Measurements from ENCODE around the gene DOCK4.
A peak's percentile ranks its signal among the peaks of the same experiment; 100 is the strongest.

DOCK4 gene

GRCh38 chr7:111815354-111815753 is 390.8 kb downstream of the DOCK4 start:
- TF ChIP-seq, protein P1, sequence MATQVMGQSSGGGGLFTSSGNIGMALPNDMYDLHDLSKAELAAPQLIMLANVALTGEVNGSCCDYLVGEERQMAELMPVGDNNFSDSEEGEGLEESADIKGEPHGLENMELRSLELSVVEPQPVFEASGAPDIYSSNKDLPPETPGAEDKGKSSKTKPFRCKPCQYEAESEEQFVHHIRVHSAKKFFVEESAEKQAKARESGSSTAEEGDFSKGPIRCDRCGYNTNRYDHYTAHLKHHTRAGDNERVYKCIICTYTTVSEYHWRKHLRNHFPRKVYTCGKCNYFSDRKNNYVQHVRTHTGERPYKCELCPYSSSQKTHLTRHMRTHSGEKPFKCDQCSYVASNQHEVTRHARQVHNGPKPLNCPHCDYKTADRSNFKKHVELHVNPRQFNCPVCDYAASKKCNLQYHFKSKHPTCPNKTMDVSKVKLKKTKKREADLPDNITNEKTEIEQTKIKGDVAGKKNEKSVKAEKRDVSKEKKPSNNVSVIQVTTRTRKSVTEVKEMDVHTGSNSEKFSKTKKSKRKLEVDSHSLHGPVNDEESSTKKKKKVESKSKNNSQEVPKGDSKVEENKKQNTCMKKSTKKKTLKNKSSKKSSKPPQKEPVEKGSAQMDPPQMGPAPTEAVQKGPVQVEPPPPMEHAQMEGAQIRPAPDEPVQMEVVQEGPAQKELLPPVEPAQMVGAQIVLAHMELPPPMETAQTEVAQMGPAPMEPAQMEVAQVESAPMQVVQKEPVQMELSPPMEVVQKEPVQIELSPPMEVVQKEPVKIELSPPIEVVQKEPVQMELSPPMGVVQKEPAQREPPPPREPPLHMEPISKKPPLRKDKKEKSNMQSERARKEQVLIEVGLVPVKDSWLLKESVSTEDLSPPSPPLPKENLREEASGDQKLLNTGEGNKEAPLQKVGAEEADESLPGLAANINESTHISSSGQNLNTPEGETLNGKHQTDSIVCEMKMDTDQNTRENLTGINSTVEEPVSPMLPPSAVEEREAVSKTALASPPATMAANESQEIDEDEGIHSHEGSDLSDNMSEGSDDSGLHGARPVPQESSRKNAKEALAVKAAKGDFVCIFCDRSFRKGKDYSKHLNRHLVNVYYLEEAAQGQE (IDR thresholded peaks at IDR 0.05; ENCODE audit: low read depth): no peak
- TF ChIP-seq TCF12 (IDR thresholded peaks at IDR 0.05; ENCODE audit: low read depth) (no peak), RAD21 (IDR thresholded peaks at IDR 0.05; ENCODE audit: low read depth) (no peak), FOXM1 (IDR thresholded peaks at IDR 0.05; ENCODE audit: borderline replicate concordance, low read depth) (no peak), EGR1 (IDR thresholded peaks at IDR 0.05) (no peak), YY1 (IDR thresholded peaks at IDR 0.05; ENCODE audit: low read depth) (no peak), USF1 (IDR thresholded peaks at IDR 0.05) (no peak), ZBTB7A (IDR thresholded peaks at IDR 0.05; ENCODE audit: low read depth) (no peak), TAF1 (IDR thresholded peaks at IDR 0.05; ENCODE audit: low read depth) (no peak), CEBPB (IDR thresholded peaks at IDR 0.05) (no peak), TEAD4 (IDR thresholded peaks at IDR 0.05) (no peak), EP300 (IDR thresholded peaks at IDR 0.05; ENCODE audit: borderline replicate concordance) (no peak)

GRCh38 chr7:111813306-111813705 is 392.9 kb downstream of the DOCK4 start:
- TF ChIP-seq, protein P2, sequence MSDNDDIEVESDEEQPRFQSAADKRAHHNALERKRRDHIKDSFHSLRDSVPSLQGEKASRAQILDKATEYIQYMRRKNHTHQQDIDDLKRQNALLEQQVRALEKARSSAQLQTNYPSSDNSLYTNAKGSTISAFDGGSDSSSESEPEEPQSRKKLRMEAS (IDR thresholded peaks at IDR 0.05): no peak
- TF ChIP-seq TCF12 (IDR thresholded peaks at IDR 0.05; ENCODE audit: low read depth) (no peak), ZBTB7A (IDR thresholded peaks at IDR 0.05; ENCODE audit: low read depth) (no peak)

DNA sequence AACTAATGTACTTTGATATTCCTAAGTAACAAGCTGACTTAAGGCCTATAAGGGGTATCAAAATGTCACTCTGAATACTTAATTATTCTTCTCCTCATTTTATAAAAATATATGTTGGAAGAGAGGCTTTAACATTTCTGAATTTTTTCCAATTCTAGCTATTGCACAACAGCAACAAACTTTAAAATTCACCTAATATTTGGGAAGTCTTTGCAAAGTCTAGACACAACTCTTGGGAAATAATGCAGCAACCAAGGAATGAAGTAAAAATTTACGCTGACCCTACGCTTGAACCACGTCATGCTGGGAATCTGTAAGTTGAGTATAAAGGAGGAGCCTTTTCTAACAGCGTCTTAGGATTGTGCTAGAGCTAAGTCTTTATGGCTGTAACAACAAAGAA is 400.0 kb downstream of the DOCK4 start:
- TF ChIP-seq, protein P1 (IDR thresholded peaks at IDR 0.05; ENCODE audit: low read depth): no peak
- no peak for TF ChIP-seq RAD21 (IDR thresholded peaks at IDR 0.05; ENCODE audit: low read depth)
- TF ChIP-seq TEAD4 (IDR thresholded peaks at IDR 0.05): no peak
- TF ChIP-seq CREB1 (IDR thresholded peaks at IDR 0.05; ENCODE audit: low read depth): no peak
- no peak for TF ChIP-seq EP300 (IDR thresholded peaks at IDR 0.05; ENCODE audit: borderline replicate concordance)
- TF ChIP-seq USF1 (IDR thresholded peaks at IDR 0.05): no peak
- no peak for TF ChIP-seq CEBPB (IDR thresholded peaks at IDR 0.05)
- TF ChIP-seq NFIC (IDR thresholded peaks at IDR 0.05): no peak
- no peak for TF ChIP-seq TCF12 (IDR thresholded peaks at IDR 0.05; ENCODE audit: low read depth)
- TF ChIP-seq EGR1 (IDR thresholded peaks at IDR 0.05): no peak
- TF ChIP-seq TAF1 (IDR thresholded peaks at IDR 0.05; ENCODE audit: low read depth): no peak
- no peak for TF ChIP-seq ZBTB7A (IDR thresholded peaks at IDR 0.05; ENCODE audit: low read depth)
- TF ChIP-seq YY1 (IDR thresholded peaks at IDR 0.05; ENCODE audit: low read depth): no peak
- no peak for TF ChIP-seq FOXM1 (IDR thresholded peaks at IDR 0.05; ENCODE audit: borderline replicate concordance, low read depth)
- TF ChIP-seq, protein P2 (IDR thresholded peaks at IDR 0.05): no peak

GRCh38 chr7:111803015-111803758 is 403.0 kb downstream of the DOCK4 start:
- peak; percentile 53 for TF ChIP-seq TEAD4 (IDR thresholded peaks at IDR 0.05)
- TF ChIP-seq TCF12 (IDR thresholded peaks at IDR 0.05; ENCODE audit: low read depth): no peak

- TF ChIP-seq CREB1 (IDR thresholded peaks at IDR 0.05; ENCODE audit: low read depth): no peak
- TF ChIP-seq, protein P2 (IDR thresholded peaks at IDR 0.05): no peak
- TF ChIP-seq ZBTB7A (IDR thresholded peaks at IDR 0.05; ENCODE audit: low read depth): no peak
- no peak for TF ChIP-seq NFIC (IDR thresholded peaks at IDR 0.05)
- TF ChIP-seq RAD21 (IDR thresholded peaks at IDR 0.05; ENCODE audit: low read depth): no peak
These were observed 403.9 kb downstream of the DOCK4 start for GRCh38 chr7:111802194-111802772.

DNA sequence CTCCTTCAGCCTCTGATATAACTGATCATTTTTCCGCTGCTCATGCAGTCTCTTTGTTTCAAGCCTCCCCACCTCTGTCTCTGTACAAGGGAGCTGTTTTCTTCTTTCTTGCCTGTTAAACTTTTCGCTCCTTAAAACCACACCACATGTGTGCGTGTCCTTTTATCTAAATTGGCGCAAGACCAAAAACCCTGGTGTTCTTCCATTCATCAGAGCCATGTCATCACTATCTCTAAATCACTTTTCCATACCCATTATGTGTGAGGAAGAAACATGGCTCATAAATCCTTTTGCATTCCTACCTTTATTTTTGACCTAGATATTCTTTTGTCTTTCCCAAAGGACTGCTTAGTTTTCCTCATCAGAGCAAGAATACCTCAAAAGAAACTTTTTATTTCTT is 404.9 kb downstream of the DOCK4 start:
- TF ChIP-seq CEBPB (IDR thresholded peaks at IDR 0.05) (no peak), FOXM1 (IDR thresholded peaks at IDR 0.05; ENCODE audit: borderline replicate concordance, low read depth) (no peak), EGR1 (IDR thresholded peaks at IDR 0.05) (no peak), USF1 (IDR thresholded peaks at IDR 0.05) (no peak), TCF12 (IDR thresholded peaks at IDR 0.05; ENCODE audit: low read depth) (no peak), RAD21 (IDR thresholded peaks at IDR 0.05; ENCODE audit: low read depth) (no peak), TEAD4 (IDR thresholded peaks at IDR 0.05) (no peak), EP300 (IDR thresholded peaks at IDR 0.05; ENCODE audit: borderline replicate concordance) (no peak), TAF1 (IDR thresholded peaks at IDR 0.05; ENCODE audit: low read depth) (no peak), NFIC (IDR thresholded peaks at IDR 0.05) (no peak), CREB1 (IDR thresholded peaks at IDR 0.05; ENCODE audit: low read depth) (no peak)
- TF ChIP-seq, protein P1 (IDR thresholded peaks at IDR 0.05; ENCODE audit: low read depth): no peak
